OCI-LY3 (cell line): Measurements from ENCODE around the gene USP31.

Source experiments
- EZH2phosphoT487 ChIP-seq: fragments of 200-600 bp; shearing (Covaris generic); IDR thresholded peaks from 2 replicates; pipeline ENCODE4 v1.6.1; 2018; ENCODE audit warnings: antibody characterized with exemption, mixed run types, low read depth
- TF ChIP-seq, protein P1 (sequence below): fragments of 200-600, 300-600 bp; sonication (generic); IDR thresholded peaks from 2 replicates; pipeline ENCODE4 v1.5.1; 2014; ENCODE audit warnings: antibody characterized with exemption, low read length, low read depth

- TF ChIP-seq, protein P1, sequence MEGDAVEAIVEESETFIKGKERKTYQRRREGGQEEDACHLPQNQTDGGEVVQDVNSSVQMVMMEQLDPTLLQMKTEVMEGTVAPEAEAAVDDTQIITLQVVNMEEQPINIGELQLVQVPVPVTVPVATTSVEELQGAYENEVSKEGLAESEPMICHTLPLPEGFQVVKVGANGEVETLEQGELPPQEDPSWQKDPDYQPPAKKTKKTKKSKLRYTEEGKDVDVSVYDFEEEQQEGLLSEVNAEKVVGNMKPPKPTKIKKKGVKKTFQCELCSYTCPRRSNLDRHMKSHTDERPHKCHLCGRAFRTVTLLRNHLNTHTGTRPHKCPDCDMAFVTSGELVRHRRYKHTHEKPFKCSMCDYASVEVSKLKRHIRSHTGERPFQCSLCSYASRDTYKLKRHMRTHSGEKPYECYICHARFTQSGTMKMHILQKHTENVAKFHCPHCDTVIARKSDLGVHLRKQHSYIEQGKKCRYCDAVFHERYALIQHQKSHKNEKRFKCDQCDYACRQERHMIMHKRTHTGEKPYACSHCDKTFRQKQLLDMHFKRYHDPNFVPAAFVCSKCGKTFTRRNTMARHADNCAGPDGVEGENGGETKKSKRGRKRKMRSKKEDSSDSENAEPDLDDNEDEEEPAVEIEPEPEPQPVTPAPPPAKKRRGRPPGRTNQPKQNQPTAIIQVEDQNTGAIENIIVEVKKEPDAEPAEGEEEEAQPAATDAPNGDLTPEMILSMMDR, result no peak
- no peak for TF ChIP-seq EZH2phosphoT487
These were observed 2.2 kb downstream of the USP31 start for GRCh38 chr16:23146877-23147601.
